GM18907 (cell line): Measurements from ENCODE around the gene CKMT2.

Experiments
- ATAC-seq: cut with Tn5 transposase; IDR thresholded peaks from one replicate; pipeline ENCODE4 v1.9.1; 2021; ENCODE audit warnings: mild to moderate bottlenecking, moderate library complexity; ENCODE audit not compliant: unreplicated experiment

The CKMT2 gene

GRCh38 chr5:81302596-81302995 is 69.5 kb downstream of the CKMT2 start:
- ATAC-seq: no peak

GRCh38 chr5:81303563-81303962 is 70.4 kb downstream of the CKMT2 start:
- no peak for ATAC-seq

GRCh38 chr5:81305785-81306184 is 72.7 kb downstream of the CKMT2 start:
- no peak for ATAC-seq

GRCh38 chr5:81308836-81309235 is 75.7 kb downstream of the CKMT2 start:
- ATAC-seq: no peak

GRCh38 chr5:81310402-81311063 is 77.4 kb downstream of the CKMT2 start:
- no peak for ATAC-seq

GRCh38 chr5:81313278-81313677 is 80.2 kb downstream of the CKMT2 start:
- ATAC-seq: no peak

- no peak for ATAC-seq
Measured at GRCh38 chr5:81313686-81314085, 80.6 kb downstream of the CKMT2 start.

- ATAC-seq: no peak
Measured at GRCh38 chr5:81314581-81314980, 81.5 kb downstream of the CKMT2 start.

- no peak for ATAC-seq
Measured at GRCh38 chr5:81315336-81315735, 82.2 kb downstream of the CKMT2 start.

GRCh38 chr5:81315830-81316229 is 82.7 kb downstream of the CKMT2 start:
- ATAC-seq: no peak
